Measurements from ENCODE around the gene CELSR2. TPM values are rescaled to one million over a fixed set of nuclear protein-coding genes. Genes with fewer than 3 reads are reported as not detected.
A peak's percentile ranks its signal among the peaks of the same experiment; 100 is the strongest.

Gene CELSR2
- total RNA-seq, 1 experiment from 2014 or later = 8.3 TPM

- DNase-seq = no peak
- Histone ChIP-seq H3K4me1 (peaks cover 13% of the 10 kb centered on the region), H3K4me3 (ENCODE audit: low read depth, low read length) (no peak overlapping the region), H3K9me3 (no peaks in the 10 kb centered on the region), H3K27me3 (replicated peaks; ENCODE audit: control insufficient read depth, insufficient read depth, low read length) (no peaks in the 10 kb centered on the region), H3K36me3 (ENCODE audit: control insufficient read depth, insufficient read depth, low read length) (no peaks in the 10 kb centered on the region)
- TSS peak; percentile 17 for BruUV-seq (replicated peaks)
- CTCF ChIA-PET = no interaction called here
- no peak overlapping the region for H3K27ac Mint-ChIP-seq (ENCODE audit: unreplicated experiment)
- H3K4me3 Mint-ChIP-seq (ENCODE audit: unreplicated experiment) = no peak overlapping the region
- H3K9me3 Mint-ChIP-seq (ENCODE audit: unreplicated experiment) = no peaks in the 10 kb centered on the region
- intact Hi-C loops (cut with micrococcal nuclease; ENCODE audit: unreplicated experiment) = no loop called here
- no peaks in the 10 kb centered on the region for H3K27me3 Mint-ChIP-seq (ENCODE audit: insufficient read depth, unreplicated experiment)
- TF ChIP-seq CTCF (IDR thresholded peaks at IDR 0.05; ENCODE audit: insufficient read depth in 1 of 2, low read depth in 1 of 2, low read length in 1 of 2, severe bottlenecking in 1 of 2, unreplicated experiment in 1 of 2) = no peak
- H3K36me3 Mint-ChIP-seq (ENCODE audit: insufficient read depth, unreplicated experiment) = peaks cover 5% of the 10 kb centered on the region
- POLR2A ChIA-PET = no interaction called here
- H3K4me1 Mint-ChIP-seq (ENCODE audit: low read depth, unreplicated experiment) = peaks cover 7% of the 10 kb centered on the region
Observed at GRCh38 chr1:109251277-109252166, 2.2 kb downstream of the CELSR2 start.

GRCh38 chr1:109252167-109252892 is 3.0 kb downstream of the CELSR2 start:
- Histone ChIP-seq H3K4me1 (peaks cover 13% of the 10 kb centered on the region), H3K27me3 (replicated peaks; ENCODE audit: control insufficient read depth, insufficient read depth, low read length) (no peaks in the 10 kb centered on the region), H3K36me3 (ENCODE audit: control insufficient read depth, insufficient read depth, low read length) (no peaks in the 10 kb centered on the region), H3K9me3 (no peaks in the 10 kb centered on the region), H3K4me3 (ENCODE audit: low read depth, low read length) (no peak overlapping the region)
- no peak overlapping the region for H3K4me3 Mint-ChIP-seq (ENCODE audit: unreplicated experiment)
- TF ChIP-seq CTCF (IDR thresholded peaks at IDR 0.05; ENCODE audit: insufficient read depth in 1 of 2, low read depth in 1 of 2, low read length in 1 of 2, severe bottlenecking in 1 of 2, unreplicated experiment in 1 of 2) = no peak
- CTCF ChIA-PET = no interaction called here
- no TSS peak for BruUV-seq (replicated peaks)
- H3K27ac Mint-ChIP-seq (ENCODE audit: unreplicated experiment) = no peak overlapping the region
- no peak for DNase-seq
- H3K36me3 Mint-ChIP-seq (ENCODE audit: insufficient read depth, unreplicated experiment) = peaks cover 5% of the 10 kb centered on the region
- POLR2A ChIA-PET = no interaction called here
- H3K9me3 Mint-ChIP-seq (ENCODE audit: unreplicated experiment) = no peaks in the 10 kb centered on the region
- H3K4me1 Mint-ChIP-seq (ENCODE audit: low read depth, unreplicated experiment) = peaks cover 7% of the 10 kb centered on the region
- intact Hi-C loops (cut with micrococcal nuclease; ENCODE audit: unreplicated experiment) = no loop called here
- no peaks in the 10 kb centered on the region for H3K27me3 Mint-ChIP-seq (ENCODE audit: insufficient read depth, unreplicated experiment)

GRCh38 chr1:109252893-109253802 is 3.8 kb downstream of the CELSR2 start:
- DNase-seq = no peak
- Mint-ChIP-seq H3K9me3 (ENCODE audit: unreplicated experiment) (no peaks in the 10 kb centered on the region), H3K36me3 (ENCODE audit: insufficient read depth, unreplicated experiment) (peaks cover 5% of the 10 kb centered on the region), H3K4me1 (ENCODE audit: low read depth, unreplicated experiment) (peaks cover 7% of the 10 kb centered on the region), H3K27me3 (ENCODE audit: insufficient read depth, unreplicated experiment) (no peaks in the 10 kb centered on the region), H3K4me3 (ENCODE audit: unreplicated experiment) (no peak overlapping the region), H3K27ac (ENCODE audit: unreplicated experiment) (no peak overlapping the region)
- ChIA-PET CTCF (interaction anchor here (1.0 kb wide), 1 partner anchor 119 kb away, joined by 3 read pairs; no protein-coding TSS in a partner anchor), POLR2A (no interaction called here)
- Histone ChIP-seq H3K9me3 (no peaks in the 10 kb centered on the region), H3K27me3 (replicated peaks; ENCODE audit: control insufficient read depth, insufficient read depth, low read length) (no peaks in the 10 kb centered on the region), H3K4me1 (peaks cover 13% of the 10 kb centered on the region), H3K36me3 (ENCODE audit: control insufficient read depth, insufficient read depth, low read length) (no peaks in the 10 kb centered on the region), H3K4me3 (ENCODE audit: low read depth, low read length) (no peak overlapping the region)
- intact Hi-C loops (cut with micrococcal nuclease; ENCODE audit: unreplicated experiment) = no loop called here
- no TSS peak for BruUV-seq (replicated peaks)
- no peak for TF ChIP-seq CTCF (IDR thresholded peaks at IDR 0.05; ENCODE audit: insufficient read depth in 1 of 2, low read depth in 1 of 2, low read length in 1 of 2, severe bottlenecking in 1 of 2, unreplicated experiment in 1 of 2)
